IPS-18c (cell line): ENCODE data around the gene EDIL3.

Source experiments
- H3K4me3 ChIP-seq: 2 replicates; pipeline ENCODE4 v1.7.0; 2013; ENCODE audit warnings: low read depth, mild to moderate bottlenecking, low read length, moderate library complexity; ENCODE audit not compliant: insufficient read depth
- H3K9me3 ChIP-seq: one replicate; pipeline ENCODE4 v1.6.1; 2013; ENCODE audit warnings: mild to moderate bottlenecking, low read length, moderate library complexity; ENCODE audit not compliant: control insufficient read depth, insufficient read depth

Gene EDIL3

DNA sequence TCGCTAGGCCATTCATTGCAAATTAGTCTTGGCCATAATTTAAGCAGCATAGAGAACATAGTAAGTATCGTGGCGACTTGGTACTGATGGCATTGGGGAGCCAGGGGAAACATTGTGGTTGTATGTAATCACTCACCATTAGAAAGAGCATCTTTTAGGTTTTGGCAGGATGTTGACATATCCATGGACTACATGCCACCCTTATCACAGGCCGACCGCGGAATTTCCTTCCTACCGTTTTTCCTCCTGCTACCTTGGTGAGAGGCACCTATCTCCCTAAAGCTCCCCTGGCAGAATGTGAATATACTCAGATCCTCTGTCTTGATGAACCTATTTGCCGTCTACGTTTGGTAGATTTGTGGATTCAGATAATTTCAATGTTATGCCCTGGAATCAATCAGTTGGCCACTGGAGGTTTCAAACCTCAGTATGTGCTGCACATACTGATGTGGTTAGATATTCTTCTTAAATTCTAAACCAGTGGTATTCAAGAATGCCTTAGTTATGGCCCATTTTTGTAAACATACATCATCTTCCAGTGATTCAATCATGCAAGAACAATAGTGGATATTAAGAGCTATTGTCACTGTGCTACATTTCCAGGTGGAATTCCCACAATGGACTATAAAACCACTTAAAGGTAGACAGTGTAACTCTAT is 393.0 kb downstream of the EDIL3 start:
- Histone ChIP-seq H3K4me3 (no peak overlapping the region), H3K9me3 (no peaks in the 10 kb centered on the region)

- H3K4me3 ChIP-seq, result no peak overlapping the region
- H3K9me3 ChIP-seq, result no peaks in the 10 kb centered on the region
Observed at GRCh38 chr5:83988293-83988685, 396.4 kb downstream of the EDIL3 start.

GRCh38 chr5:83987513-83988292 is 397.0 kb downstream of the EDIL3 start:
- Histone ChIP-seq H3K4me3 (no peak overlapping the region), H3K9me3 (no peaks in the 10 kb centered on the region)

GRCh38 chr5:83983852-83984251 is 400.8 kb downstream of the EDIL3 start:
- no peak overlapping the region for H3K4me3 ChIP-seq

GRCh38 chr5:83973925-83974815 is 410.5 kb downstream of the EDIL3 start:
- no peaks in the 10 kb centered on the region for H3K9me3 ChIP-seq
- H3K4me3 ChIP-seq, result no peak overlapping the region

More at GRCh38 chr5:83983852-83984251, 400.8 kb downstream of the EDIL3 start:
- no peaks in the 10 kb centered on the region for H3K9me3 ChIP-seq

- H3K9me3 ChIP-seq, result no peaks in the 10 kb centered on the region
- no peak overlapping the region for H3K4me3 ChIP-seq
Observed at GRCh38 chr5:83972909-83973308, 411.8 kb downstream of the EDIL3 start.

- Histone ChIP-seq H3K9me3 (no peaks in the 10 kb centered on the region), H3K4me3 (no peak overlapping the region)
Observed at GRCh38 chr5:83972236-83972635, 412.4 kb downstream of the EDIL3 start.

DNA sequence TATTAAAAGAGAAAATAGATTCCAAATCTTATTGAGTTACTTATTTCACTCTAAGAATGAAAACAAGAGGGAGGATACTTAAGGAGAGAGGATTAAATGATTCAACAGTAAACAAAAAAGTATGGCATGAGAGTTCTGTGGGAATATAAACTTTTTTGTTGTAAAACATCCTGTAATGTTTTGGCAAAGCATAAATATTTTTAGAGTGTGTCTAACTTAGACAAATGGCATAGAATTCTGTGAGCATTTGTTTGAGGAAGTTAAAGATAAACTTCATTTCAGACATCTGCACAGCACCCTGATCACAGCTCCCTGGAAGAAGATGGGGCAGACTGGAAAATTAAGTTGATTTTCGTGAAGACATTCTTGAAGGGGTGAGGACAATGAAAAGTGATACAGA is 417.3 kb downstream of the EDIL3 start:
- no peaks in the 10 kb centered on the region for H3K9me3 ChIP-seq
- no peak overlapping the region for H3K4me3 ChIP-seq

- no peak overlapping the region for H3K4me3 ChIP-seq
- H3K9me3 ChIP-seq, result no peaks in the 10 kb centered on the region
Observed at GRCh38 chr5:83965441-83965840, 419.2 kb downstream of the EDIL3 start.

GRCh38 chr5:83964271-83964670 is 420.4 kb downstream of the EDIL3 start:
- no peaks in the 10 kb centered on the region for H3K9me3 ChIP-seq
- no peak overlapping the region for H3K4me3 ChIP-seq

GRCh38 chr5:83957188-83957587 is 427.5 kb downstream of the EDIL3 start:
- H3K9me3 ChIP-seq, result no peaks in the 10 kb centered on the region
- no peak overlapping the region for H3K4me3 ChIP-seq

GRCh38 chr5:83956386-83956785 is 428.3 kb downstream of the EDIL3 start:
- no peaks in the 10 kb centered on the region for H3K9me3 ChIP-seq
- H3K4me3 ChIP-seq, result no peak overlapping the region

DNA sequence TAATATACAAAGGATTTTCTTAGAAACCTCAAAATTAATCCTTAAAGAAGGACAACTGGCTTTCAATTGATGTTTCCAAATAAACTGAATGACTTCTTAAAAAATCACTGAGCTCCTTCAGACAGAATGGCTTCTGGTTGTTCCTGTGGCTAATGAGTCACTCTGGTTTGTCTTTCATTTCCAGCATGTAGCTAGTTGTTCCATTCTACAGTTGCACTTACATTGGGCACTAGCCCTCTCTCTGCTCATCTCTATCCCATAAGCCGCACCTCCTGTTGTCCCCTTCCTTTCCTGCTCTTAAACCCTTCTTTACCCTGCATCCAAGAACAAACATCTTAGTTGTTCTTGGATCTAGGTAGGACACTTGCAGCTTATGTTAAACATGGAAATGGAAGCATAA is 428.8 kb downstream of the EDIL3 start:
- Histone ChIP-seq H3K4me3 (no peak overlapping the region), H3K9me3 (no peaks in the 10 kb centered on the region)

DNA sequence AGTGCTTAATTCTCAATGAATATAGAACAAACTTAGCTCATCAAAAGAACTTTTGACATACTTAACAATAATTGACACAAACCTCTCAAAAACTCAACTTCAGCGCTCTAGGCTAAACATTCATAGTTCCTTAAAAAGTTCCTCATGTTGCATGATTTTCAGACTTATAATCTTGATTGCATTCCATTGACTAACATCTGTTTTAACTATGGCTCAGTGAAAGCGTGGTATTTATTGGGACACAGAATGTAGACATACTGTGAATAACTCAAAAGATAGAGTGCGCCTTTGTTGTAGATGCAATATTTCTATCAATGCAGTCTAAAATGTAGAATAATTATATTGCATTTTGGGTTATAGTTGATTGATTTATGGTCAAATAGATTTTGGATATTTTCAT is 436.9 kb downstream of the EDIL3 start:
- no peaks in the 10 kb centered on the region for H3K9me3 ChIP-seq
- no peak overlapping the region for H3K4me3 ChIP-seq

GRCh38 chr5:83946516-83946915 is 438.2 kb downstream of the EDIL3 start:
- Histone ChIP-seq H3K4me3 (no peak overlapping the region), H3K9me3 (no peaks in the 10 kb centered on the region)

- Histone ChIP-seq H3K4me3 (no peak overlapping the region), H3K9me3 (no peaks in the 10 kb centered on the region)
Observed at GRCh38 chr5:83942155-83942554, 442.5 kb downstream of the EDIL3 start.

DNA sequence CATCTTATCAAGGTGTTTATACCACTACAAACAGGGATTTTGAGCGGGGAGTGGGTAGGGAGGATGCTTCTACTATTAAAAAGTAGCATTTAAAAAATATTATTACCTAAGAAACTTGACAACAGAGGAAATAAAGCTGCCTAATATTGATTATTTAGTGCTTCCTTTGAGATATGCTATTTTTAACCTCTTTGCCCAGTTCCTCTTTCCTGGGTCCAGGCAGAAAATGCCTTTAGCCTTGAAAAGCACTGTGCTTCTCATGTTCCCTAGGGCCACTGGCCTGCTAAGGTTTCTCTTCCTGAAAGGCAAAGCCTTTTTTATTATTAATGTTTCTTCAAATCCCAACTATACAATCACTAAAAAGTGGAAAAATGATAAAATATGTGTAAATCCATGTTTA is 446.8 kb downstream of the EDIL3 start:
- Histone ChIP-seq H3K9me3 (no peaks in the 10 kb centered on the region), H3K4me3 (no peak overlapping the region)

- no peaks in the 10 kb centered on the region for H3K9me3 ChIP-seq
- H3K4me3 ChIP-seq, result no peak overlapping the region
Observed at GRCh38 chr5:83931969-83932368, 452.7 kb downstream of the EDIL3 start.
